ENCODE data around the gene RNPS1.

DNA sequence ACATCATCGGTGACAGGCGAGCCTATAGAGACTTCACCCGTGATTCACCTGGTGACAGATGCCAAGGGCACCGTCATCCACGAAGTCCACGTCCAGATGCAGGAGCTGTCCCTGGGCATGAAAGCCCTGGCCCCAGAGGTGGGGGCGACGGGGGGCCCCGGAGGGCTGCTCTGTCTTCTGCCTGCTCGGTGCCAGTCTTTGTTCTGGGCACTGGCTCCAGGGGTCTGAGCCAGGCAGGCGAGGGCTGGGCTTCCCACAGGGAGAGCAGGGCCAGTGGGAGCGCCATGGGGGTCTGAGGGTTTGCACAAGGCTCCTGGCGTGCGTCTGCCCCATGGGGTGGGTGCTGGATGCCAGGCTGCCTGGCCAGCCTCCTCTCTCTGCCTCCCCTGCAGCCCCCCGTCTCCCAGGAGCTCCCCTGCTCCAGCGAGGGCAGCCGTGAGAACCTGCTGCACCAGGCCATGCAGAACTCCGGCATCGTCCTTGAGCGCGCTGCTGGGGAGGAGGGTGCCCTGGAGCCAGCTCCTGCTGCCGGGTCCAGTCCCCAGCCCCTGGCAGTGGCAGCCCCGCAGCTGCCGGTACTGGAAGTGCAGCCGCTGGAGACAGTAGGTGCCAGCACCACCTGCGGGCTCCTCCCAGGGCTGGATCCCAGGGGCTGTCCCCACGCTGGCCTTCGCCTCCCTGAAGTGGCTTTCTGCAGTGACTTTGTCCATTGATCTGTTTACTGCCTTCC lies 34.7 kb downstream of the RNPS1 start:
- TF ChIP-seq, protein P1, sequence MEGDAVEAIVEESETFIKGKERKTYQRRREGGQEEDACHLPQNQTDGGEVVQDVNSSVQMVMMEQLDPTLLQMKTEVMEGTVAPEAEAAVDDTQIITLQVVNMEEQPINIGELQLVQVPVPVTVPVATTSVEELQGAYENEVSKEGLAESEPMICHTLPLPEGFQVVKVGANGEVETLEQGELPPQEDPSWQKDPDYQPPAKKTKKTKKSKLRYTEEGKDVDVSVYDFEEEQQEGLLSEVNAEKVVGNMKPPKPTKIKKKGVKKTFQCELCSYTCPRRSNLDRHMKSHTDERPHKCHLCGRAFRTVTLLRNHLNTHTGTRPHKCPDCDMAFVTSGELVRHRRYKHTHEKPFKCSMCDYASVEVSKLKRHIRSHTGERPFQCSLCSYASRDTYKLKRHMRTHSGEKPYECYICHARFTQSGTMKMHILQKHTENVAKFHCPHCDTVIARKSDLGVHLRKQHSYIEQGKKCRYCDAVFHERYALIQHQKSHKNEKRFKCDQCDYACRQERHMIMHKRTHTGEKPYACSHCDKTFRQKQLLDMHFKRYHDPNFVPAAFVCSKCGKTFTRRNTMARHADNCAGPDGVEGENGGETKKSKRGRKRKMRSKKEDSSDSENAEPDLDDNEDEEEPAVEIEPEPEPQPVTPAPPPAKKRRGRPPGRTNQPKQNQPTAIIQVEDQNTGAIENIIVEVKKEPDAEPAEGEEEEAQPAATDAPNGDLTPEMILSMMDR (IDR thresholded peaks at IDR 0.05; ENCODE audit: borderline replicate concordance, extremely low read depth, low read length, poor library complexity, severe bottlenecking) = no peak
- no peak for TF ChIP-seq EZH2 (IDR thresholded peaks at IDR 0.05; ENCODE audit: borderline replicate concordance, low read depth, low read length, severe bottlenecking)

All from DND-41 (cell line).